GM21367 (cell line): ENCODE data around the gene ADCK2.
"Not testable (repeated sequence)": the region's sequence is repeated elsewhere in the genome, so short reads cannot be mapped to it uniquely, and the experiment has no call there.

ENCODE experiments used
- ATAC-seq: cut with Tn5 transposase; IDR thresholded peaks from one replicate; pipeline ENCODE4 v1.9.1; 2021; ENCODE audit not compliant: unreplicated experiment

Gene ADCK2

GRCh38 chr7:140734096-140734495 lies 61.4 kb downstream of the ADCK2 start:
- ATAC-seq: no peak

DNA sequence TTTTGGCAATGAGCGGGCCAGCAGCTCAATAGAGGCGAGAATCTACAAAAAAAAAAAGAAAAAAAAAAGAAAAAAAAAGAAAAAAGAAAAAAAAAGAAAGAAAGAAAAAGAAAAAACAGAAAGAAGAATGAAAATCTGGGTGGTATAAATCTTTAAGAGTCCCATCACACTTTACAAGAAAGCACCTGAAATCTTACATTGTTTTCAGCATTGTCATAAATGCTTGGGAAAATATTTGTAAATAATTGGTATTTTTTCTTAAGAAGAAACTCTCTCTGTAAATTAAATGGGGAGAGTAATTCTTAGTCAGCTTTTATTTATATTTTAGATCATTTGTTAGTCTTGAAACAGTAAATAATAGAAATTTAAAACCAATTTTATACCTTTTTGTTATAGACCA lies 62.0 kb downstream of the ADCK2 start:
- no peak for ATAC-seq

DNA sequence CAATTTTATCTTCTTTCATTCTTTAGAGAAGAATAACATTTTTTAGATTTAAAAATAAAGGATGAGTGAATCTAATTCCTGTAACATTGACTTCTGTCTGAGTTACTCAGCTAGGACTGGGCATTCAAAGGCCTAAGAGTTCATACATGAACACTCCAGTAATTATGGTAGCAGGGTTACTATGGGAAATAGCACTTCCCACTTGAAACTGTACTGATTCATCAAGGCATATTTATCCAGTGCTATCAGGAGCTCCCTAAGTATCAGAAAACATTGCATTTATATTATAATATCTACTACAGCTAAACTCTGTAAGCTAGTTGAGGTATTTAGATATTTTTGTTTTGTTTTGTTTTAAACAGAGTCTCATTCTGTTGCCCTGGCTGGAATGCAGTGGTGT lies 65.5 kb downstream of the ADCK2 start:
- no peak for ATAC-seq

DNA sequence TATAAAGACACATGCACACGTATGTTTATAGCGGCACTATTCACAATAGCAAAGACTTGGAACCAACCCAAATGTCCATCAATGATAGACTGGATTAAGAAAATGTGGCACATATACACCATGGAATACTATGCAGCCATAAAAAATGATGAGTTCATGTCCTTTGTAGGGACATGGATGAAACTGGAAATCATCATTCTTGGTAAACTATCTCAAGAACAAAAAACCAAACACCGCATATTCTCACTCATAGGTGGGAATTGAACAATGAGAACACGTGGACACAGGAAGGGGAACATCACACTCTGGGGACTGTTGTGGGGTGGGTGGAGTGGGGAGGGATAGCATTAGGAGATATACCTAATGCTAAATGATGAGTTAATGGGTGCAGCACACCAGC lies 70.5 kb downstream of the ADCK2 start:
- not testable (repeated sequence) for ATAC-seq

DNA sequence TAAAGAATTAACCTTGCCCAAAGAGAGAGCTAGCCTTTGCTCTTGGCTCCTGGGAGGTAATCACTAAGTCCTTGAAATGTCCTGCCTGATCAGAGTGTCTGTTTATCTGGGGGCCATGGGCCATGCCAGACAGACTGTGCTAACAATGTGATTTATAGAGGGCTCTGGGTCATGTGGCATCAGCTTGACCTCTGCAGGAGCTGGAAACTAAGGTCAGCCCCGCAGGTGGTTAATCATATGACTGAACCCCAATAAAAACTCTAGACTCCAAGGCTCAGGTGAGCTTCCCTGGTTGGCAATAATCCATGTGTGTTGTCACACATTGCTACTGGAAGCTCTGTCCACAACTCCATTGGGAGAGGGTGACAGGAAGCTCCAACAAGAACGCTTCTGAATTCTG lies 71.3 kb downstream of the ADCK2 start:
- no peak for ATAC-seq
